ENCODE data around the gene PRR11.
"Not testable (repeated sequence)": the region's sequence is repeated elsewhere in the genome, so short reads cannot be mapped to it uniquely, and the experiment has no call there.

PRR11 gene

DNA sequence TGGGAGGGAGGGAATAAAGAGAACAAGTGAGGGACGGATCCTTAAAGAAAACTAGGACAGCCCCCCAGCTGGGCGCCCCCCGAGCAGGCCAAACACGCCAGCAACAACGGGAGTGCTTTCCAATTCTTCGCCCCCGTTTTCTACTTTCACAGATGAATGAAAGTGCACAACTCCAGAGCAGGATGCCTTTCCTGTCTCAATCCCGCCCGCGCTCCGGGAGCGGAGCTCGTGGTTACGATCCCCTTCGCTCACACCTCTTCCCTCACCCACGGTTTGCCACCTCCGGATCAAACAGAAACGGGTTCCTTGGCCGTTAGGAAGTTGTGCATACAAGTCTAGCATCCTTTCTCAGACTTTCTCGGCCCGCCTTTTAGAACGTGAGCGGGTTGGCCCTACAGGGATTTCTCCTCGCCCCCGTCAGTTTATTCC is 1.2 kb upstream of the PRR11 start:
- DNase-seq = no peak

DNA sequence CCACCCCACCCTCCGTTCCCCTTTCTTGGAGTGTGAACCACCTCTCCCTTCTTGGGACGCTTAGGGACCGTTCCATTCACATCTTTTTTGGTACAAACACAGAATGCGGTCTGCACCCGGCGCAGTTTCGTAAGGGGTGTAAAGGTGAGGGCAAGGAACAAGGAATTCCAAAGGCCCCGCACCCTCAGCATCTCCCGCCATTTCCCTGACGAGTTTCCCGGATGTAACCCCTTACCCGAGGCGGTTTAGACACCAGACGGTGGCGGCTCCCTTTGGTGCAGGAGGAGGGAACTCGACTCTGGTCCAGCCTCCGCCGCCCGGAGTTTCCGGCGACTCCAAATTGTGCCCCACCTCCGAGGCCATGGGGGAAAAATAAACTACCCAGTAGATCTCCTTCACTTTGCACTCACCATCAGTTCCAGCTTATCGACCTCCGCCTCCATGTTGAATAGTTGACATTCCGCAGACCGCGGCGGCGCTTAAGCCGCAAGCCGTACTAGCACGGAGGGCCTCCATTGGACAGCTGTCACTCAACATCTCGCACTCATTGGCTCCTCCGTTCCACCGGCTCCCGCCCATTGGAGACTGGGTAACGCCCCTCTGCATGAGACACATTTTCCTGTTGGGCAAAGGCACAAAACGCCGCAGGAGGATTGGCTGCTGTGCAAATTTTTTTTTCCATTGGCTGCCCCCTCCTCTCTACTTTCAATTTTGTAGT is 666 bp upstream of the PRR11 start, which contains the start of gene SKA2:
SKA2 (minus strand) TSS at position 466 of the 718 bp plus-strand sequence; CDS start at position 443, 23 bp downstream.
- no peak for DNase-seq

DNA sequence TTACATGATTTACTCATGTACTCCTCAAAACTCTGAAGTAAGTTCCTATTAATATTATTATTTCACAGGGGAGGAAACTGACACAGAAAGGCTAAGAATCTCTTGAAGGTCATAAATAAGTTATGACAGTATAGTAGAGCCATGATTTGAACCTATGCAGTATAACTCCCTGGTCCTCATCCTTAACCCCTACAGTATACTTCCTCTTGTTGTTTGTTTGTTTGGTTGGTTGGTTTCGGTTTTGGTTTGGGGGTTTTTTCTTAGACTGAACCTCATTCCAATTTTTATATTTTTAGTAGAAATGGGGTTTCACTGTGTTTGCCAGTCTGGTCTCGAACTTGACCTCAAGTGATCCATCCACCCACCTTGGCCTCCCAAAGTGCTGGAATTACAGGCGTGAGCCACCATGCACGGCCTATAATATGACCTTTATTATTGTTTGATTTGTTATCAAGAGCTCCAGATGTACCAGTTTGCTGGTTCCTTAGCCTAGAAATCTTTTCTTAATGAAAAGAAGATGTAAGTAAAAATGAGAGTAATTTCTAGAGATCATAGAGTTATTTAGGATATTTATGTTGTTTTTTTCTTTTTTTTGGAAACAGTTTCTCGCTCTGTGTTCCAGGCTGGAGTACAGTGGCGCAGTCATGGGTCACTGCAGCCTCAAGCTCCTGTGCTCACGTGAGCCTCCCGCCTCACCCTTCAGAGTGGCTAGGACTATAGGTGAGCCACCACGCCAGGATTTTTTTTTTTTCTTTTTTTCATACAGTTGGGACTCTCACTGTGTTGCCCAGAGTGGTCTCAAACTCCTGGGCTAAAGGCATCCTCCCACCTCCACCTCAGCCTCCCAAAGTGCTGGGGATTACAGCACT is 4.8 kb downstream of the PRR11 start:
- DNase-seq = no peak

DNA sequence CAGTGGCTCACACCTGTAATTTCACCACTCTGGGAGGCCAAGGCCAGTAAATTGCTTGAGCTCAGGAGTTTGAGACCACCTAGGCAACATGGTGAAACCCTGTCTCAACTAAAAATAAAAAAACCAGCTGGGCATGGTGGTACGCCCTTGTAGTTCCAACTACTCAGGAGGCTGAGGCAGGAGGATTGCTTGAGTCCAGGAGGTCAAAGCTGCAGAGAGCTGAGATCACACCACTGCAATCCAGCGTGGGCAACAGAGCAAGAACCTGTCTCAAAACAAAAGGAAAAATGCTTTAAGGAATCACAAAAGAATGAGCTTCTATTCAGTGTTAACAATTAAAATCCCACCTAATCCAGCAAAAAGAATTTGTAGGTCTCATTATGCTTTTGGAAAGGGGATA is 5.9 kb downstream of the PRR11 start:
- no peak for DNase-seq

GRCh38 chr17:59165933-59166342 is 10.4 kb downstream of the PRR11 start:
- DNase-seq = no peak

- DNase-seq = no peak
These were observed 12.0 kb downstream of the PRR11 start for GRCh38 chr17:59167571-59168001.

DNA sequence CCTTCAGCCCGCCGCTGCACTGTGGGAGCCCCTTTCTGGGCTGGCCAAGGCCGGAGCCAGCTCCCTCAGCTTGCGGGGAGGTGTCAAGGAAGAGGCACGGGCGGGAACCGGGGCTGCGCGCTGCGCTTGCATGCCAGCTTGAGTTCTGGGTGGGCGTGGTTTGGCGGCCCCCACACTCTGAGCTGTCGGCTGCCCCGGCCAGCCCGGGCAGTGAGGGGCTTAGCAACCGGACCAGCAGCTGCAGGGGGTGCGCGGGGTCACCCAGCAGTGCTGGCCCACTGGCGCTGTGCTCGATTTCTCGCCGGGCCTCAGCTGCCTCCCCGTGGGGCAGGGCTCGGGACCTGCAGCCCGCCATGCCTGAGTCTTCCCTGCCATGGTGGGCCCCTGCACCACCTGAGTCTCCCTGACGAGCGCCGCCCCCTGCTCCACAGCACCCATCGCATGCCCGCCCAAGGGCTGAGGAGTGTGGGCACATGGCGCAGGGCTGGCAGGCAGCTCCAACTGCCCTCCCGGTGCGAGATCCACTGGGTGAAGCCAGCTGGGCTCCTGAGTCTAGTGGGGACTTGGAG is 17.0 kb downstream of the PRR11 start:
- no peak for DNase-seq

DNA sequence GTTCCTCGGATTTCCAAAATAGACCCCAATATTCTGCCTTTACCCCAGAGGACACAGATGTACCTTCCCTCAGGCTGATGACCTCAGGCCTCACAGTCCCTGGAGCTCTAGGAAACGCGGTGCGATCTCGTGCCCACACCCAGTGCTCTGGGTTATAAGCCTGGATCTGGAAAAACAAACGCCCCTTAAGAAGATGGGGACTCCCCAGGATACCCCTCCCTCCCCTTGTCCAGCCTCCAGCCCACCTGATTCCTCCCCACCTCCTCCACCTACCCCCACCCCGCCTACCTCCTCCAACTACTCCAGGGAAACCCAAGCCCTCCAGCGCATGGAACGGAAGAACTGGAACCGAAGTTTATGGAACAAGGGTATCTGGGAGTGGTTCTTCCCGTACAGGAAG is 19.1 kb downstream of the PRR11 start:
- DNase-seq = no peak

DNA sequence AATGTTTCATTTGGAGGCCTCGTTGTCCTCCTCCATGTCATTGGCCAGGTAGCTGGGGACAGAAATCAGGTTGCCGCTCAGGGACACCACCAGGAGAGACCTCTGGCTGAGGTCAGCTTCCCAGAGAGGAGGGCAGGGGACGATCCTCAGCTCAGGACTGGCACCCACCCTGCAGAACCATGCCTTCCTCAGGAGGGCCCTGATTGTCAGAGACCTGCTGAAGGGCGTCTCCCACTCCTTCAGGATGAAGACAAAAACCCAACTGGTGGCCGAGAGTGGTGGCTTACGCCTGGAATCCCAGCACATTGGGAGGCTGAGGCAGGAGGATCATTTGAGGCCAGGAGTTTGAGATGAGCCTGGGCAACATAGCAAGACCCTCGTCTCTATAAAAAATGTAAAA is 19.5 kb downstream of the PRR11 start:
- DNase-seq = no peak

GRCh38 chr17:59178266-59178985 is 22.9 kb downstream of the PRR11 start:
- DNase-seq = no peak

DNA sequence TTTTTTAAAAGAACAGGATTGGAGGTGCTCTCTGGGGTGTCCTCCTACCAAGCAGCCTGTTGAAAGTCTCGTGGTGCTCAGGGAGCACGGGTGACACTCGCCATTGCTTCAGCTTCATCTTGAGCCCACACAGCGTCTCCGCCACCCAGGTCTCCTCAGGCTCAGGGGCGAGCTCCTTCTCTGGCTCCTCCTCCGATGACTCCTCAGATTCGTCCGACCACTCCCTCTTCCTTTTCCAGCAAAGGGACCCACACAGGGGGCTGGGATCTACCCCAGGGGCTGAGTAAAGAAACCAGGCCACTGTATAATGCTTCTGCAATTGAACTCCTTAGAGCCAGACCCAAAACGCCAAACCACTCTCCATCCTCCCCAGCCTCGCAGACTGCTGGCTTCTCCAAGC is 24.1 kb downstream of the PRR11 start:
- DNase-seq = not testable (repeated sequence)

DNA sequence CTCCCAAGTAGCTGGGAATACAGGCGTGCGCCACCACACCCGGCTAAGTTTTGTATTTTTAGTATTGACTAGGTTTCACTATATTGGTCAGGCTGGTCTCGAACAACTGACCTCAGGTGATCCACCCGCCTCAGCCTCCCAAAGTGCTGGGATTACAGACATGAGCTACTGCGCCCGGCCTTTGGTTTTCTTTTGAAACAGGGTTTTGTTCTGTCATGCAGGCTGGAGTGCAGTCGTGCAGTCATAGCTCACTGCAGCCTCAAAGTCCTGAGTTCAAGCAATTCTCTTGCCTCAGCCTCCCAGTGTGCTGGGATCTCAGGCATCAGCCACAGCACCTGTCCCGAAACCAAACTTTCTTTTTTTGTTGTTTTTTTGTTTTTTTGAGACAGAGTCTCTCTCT is 25.1 kb downstream of the PRR11 start:
- no peak for DNase-seq

- no peak for DNase-seq
These were observed 25.9 kb downstream of the PRR11 start for GRCh38 chr17:59181481-59181880.

GRCh38 chr17:59185997-59186396 is 30.5 kb downstream of the PRR11 start:
- no peak for DNase-seq

GRCh38 chr17:59186850-59187249 is 31.3 kb downstream of the PRR11 start:
- no peak for DNase-seq

DNA sequence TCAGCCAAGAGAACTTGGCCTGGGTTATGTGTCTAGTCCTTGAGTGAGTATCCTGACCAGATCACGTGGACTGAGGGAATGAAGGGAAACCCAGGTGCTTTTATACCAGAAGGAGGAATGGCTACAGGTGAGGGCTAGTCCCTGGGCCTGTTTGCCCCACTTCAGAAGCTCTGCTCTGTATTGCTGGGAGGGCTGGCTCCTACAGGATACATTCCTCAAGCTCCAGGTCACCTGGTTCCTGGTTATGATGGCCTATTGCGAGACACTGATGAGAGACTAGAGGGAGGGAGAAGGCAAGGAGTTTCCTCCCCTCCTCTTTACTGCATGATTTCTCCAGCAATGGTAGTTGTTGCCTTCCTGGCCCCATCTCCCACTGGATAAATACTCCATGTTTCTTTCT is 35.3 kb downstream of the PRR11 start:
- DNase-seq = no peak

GRCh38 chr17:59193336-59193862 is 37.9 kb downstream of the PRR11 start:
- no peak for DNase-seq

DNA sequence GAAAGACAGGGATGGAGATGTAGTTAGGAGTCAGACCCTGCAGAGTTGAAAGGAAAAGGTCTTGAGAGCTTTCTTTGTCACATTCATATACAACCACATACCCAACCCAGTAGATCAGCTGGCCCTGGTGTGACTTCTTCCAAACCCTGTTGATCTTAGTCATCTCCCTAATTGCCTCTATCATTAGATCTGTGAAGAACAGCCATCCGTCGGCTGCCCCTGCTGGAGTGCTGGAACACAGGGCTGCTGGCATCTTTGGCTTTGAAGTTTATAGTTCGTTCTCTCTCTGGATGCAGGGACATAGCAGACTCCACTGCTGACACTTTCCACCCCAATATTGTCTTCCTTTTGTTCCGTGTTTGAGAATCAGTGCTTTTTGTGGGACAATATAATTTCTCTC is 43.9 kb downstream of the PRR11 start:
- no peak for DNase-seq

GRCh38 chr17:59202320-59202719 is 46.8 kb downstream of the PRR11 start:
- no peak for DNase-seq

DNA sequence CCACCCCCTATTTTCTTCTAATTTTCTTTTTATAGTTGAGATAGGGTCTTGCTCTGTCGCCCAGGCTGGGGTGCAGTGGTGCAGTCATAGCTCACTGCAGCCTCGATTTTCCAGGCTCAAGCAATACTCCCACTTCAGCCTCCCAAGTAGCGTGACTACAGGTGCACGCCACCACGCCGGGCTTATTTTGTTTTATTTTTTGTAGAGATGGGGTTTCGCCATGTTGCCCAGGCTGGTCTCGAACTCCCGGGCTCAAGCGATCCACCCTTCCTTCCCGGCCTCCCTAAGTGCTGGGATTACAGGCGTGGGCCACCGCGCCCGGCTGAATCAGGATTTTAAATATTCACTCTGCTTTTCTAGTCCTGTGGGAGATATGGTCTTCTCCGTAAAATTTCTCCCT is 63.8 kb downstream of the PRR11 start:
- DNase-seq = no peak

- DNase-seq = no peak
These were observed 64.4 kb downstream of the PRR11 start for GRCh38 chr17:59219992-59220327.

GRCh38 chr17:59220328-59221158 is 65.0 kb downstream of the PRR11 start, which contains the start of gene GDPD1:
TSS of gene GDPD1 (plus strand) at chr17:59220511. CDS start at chr17:59220610, 99 bp downstream.
- DNase-seq = peak; percentile 80

Measured in SIG-M5 (cell line).